Glomerular endothelial cell (primary cell): ENCODE results near the gene TBC1D24. TPM values are rescaled to one million over a fixed set of nuclear protein-coding genes. Genes with fewer than 3 reads are reported as not detected.
"Not testable (repeated sequence)": the region's sequence is repeated elsewhere in the genome, so short reads cannot be mapped to it uniquely, and the experiment has no call there.

ENCODE experiments used
- DNase-seq: peaks from one replicate; pipeline ENCODE4 v3.0.0-alpha.2; 2011; ENCODE audit warnings: low read depth, low spot score; ENCODE audit errors: extremely low read depth
- total RNA-seq: library from RNA; depleted of rRNA; stranded (reverse); fragments of >200 nt; gene quantifications from 2 replicates; pipeline ENCODE4 v1.2.3, GENCODE V29; 2015

Gene TBC1D24
- total RNA-seq, 1 donor from 2014 or later, result 19.7 TPM

DNA sequence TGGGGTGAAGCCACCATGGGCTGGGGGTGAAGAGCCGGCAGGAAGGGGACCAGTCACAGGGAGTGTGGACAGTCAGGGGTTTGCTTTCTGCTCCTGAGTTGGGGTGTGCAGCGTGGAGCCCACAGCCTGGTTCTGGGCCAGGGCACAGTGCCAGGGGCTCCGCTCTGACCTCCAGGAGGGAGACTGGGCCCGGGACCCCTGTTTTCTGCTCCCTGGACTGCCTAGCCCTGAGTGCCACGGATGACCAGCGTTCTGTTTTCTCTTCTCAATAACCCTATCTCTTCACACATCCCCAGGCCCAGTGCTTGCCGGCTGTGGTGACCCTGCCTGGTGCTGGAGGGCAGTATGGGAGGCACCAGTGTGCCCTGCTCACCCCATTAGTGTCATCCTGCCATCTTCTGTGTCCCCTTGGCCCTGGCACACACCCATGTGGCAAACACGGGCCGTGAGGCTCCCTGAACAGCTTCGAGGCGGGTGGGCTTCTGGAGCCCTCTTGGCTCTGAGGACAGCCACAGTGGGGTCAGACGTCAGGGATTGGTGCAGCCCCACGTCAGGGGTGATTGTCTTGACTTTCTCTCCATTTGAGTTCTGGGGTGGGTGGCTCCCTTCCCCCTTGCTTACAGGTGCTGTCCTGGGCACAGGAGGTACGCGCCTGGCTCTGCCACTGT lies 55.2 kb downstream of the TBC1D24 start:
- no peak for DNase-seq

DNA sequence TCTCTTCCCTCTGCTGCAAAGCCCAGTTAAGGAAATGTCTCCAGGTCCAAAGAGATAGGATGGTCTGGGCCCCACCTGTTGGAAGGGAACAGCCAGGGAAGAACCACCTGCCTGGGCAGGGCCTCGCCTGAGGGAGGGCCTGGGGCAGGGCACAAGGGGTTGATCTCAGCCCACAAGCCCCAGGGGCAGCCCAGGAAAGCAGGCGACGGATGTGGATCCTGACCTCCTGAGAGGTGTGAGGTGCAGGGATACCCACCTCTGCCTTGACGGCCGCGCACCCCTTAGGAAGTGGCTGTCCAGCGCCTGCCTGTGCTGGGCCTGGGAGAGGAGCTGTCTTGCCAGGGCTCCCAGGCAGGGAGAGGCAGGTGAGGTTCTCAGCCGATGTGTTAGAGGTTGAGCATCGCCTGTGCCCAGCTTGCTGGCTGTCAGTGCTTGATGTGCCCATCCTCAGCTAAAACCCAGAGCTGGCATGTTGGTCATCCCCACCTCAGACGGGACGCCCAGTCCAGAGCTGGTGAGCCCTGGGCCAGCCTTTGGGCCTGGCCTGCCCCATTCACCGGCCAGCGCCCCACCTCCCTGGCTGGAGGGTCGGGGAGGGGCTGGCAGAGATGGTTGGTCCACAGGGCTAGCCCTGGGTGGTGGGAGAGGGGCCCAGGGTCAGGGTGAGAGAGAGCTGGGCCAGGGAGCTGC lies 55.8 kb downstream of the TBC1D24 start:
- no peak for DNase-seq

DNA sequence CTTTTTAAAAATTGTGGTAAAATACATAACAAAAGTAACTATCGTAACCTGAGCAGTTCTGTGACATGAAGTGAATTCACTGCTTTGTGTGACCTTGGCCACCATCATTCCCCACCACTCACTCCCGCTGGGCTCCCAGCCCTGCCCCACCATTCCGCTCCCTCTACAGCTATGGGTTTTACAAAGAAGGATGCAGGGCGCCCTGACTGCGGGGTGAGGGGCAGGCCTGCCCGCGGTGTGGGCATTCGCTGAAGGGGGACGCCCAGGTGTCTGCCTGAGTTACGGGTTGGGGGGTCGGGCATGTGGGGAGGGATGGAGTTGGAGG lies 56.4 kb downstream of the TBC1D24 start, which contains the start of gene CEMP1:
CEMP1 (minus strand) TSS at position 38 of the 325 bp plus-strand sequence. CDS start 335 bp downstream, outside the sequence.
- DNase-seq, result no peak

DNA sequence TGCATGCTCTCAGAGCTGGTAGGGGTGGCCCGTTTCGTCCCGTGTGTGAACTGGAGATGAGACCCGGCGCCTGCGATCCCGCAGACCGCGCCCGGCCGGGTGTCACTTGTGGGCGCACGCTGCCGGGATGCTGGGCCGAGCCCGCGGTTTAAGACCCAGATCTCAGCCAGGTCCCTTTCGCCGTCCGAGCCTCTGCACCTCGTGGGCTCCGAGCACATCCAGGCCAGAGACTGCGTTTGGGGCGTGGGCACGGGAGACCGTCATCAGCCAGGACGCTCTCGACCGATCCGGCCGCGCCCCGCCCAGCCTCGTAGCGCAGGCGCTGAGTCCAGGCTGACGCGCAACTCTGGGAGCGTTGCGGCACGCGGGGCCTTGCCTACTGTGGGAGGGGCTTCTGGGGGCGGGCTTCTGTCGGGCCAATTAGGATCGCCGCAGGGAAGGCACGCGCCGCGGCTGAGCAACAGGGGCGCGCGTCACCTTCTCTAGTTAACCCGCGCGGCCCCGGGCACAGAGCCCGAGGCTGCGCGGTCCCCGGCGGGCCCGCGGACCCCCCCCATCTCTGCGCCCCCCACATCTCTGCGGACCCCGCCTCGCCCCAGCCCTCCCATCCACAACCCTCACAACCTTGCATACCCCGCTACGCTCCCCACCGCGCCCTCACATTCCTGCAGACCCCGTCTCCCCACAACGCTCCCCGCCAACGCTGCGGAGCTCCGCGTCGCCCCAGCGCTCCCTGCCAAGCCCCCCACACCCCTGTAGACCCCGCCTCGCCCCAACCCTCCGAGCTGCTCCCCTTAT lies 57.0 kb downstream of the TBC1D24 start:
- no peak for DNase-seq

DNA sequence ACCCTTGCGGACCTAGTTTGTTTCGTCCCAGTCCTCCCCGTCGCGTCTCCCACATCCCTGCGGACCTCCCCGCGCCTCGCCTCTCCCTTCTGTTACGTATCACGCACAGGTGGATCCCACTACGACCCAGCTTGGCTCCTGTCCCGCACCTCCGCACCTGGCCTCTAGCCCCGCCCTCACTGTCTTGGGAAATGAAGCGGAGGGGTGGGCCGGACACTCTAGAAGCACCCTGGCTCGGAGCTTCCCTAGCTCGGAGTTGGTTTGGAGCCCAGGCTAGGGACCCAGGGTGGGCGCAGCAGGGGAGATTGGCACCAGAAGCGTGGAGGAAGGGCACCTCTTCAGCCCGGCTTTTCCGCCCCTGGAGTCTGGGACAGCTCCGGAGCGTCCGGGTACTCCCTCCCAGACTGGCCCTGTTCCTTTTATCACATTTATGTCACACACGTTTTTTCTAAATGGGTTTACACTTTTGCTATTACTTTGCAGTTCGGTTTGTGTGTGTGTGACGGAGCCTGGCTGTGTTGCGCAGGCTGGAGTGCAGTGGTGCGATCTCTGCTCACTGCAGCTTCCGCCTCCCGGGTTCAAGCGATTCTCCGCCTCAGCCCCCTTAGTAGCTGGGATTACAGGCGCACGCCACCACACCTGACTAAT lies 57.7 kb downstream of the TBC1D24 start:
- DNase-seq, result no peak

DNA sequence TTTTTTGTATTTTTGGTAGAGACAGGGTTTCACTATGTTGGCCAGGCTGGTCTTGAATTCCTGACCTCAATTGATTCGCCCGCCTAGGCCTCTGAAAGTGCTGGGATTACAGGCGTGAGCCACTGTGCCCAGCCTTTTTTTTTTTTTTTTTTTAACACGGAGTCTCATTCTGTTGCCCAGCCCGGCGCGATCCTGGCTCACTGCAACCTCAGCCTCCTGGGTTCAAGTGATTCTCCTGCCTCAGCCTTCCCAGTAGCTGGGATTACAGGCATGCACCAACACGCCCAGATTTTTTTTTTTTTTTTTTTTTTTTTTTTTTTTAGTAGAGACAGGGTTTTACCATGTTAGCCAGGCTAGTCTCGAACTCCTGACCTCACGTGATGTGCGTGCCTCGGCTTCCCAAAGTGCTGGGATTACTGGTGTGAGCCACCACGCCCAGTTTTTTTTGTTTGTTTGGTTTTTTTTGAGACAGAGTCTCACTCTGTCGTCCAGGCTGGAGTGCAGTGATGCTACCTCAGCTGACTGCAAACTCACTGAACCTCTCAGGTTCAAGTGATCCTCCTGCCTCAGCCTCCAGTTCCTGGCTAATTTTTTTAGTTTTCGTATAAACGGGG lies 58.3 kb downstream of the TBC1D24 start:
- DNase-seq, result not testable (repeated sequence)

DNA sequence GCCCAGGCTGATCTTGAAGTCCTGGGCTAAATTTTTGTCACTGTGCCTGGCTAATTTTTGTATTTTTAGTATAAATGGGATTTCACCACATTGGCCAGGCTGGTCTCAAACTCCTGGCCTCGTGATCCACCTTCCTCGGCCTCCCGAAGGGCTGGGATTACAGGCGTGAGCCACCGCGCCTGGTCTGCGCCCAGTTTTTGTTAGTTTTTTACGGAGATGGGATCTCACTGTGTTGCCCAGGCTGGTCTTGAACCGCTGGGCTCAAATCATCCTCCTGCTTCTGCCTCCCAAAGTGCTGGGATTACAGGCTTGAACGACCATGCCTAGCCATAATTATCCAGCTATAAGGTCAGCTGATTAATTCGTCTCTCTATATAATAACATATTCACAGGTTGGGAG lies 59.0 kb downstream of the TBC1D24 start:
- no peak for DNase-seq

DNA sequence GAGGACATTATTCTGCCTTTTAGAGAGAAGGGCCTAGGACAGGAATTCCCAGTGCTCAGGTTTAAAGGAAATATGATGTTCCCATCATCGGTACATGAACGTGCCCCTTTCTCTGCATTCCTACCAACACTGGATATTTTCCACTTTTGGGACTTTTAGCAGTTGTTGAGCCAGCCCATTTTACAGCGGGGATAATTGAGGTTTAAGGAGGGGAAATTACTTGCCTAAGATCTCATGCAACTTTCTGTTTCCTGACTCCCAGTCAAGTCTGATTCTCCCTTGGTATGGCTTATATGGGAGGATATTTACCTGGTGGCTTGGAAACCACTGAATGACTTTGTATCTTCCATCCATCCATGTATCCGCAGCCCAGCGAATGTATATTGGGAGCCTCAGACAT lies 59.4 kb downstream of the TBC1D24 start:
- DNase-seq, result not testable (repeated sequence)

DNA sequence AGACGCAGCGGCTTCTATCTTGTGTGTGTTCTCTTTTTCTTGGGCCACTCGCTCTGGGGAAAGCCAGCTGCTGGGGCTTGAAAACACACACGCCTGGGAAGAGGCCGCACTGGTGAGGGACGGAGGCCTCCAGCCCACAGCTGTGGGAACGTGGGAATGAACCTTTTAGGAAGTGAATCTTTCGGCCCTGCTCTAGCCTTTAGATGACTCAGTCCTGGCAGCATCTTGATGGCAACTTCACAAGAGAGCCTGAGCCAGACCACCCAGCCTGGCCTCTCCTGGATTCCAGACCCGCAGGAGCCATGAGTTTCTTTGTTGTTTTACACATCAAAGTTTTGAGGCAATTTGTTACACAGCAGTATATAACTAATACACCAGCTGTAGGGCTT lies 60.7 kb downstream of the TBC1D24 start:
- no peak for DNase-seq

DNA sequence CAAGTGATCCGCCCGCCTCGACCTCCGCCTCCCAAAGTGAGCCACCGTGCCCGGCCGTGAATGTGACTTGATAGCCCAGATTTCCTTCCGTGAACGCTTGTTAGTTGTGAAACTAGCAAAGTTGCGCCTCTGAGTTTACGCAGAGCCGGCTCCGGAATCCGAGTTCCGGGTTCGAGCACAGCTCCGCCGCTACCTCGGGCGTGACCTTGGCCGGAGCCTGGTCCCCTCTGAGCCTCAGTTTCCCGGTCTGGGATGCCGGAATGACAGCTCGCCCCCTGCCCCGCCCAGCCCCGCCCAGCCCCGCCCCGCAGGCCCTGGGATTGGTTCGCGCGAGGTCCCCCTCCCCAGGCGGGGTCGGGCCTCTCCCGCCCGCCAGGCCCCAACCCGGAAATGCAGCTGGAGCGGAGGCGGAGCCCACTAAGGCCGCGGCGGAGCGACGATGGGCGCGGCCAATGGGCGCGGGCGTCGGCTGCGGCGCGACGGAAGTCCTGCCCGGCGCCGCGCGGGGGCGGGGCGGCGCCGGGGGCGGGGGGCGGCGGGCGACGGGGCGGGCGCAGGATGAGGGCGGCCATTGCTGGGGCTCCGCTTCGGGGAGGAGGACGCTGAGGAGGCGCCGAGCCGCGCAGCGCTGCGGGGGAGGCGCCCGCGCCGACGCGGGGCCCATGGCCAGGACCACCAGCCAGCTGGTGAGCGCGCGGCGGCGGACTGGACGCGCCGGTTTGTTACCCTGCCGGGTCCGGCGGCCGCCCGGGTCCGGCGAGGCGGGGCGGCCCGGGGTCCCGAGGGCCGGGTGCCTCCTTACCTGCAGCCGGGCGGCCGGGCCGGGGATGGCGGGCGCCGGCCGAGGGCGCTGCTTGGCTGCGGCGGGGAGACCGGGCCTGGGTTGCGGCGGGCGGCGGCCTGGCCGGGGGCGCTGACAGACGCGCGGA lies 62.8 kb downstream of the TBC1D24 start, which contains the start of gene PDPK1:
PDPK1 (plus strand) TSS at position 571 of the 929 bp plus-strand sequence; CDS start at position 663, 92 bp downstream.
- DNase-seq, result no peak

DNA sequence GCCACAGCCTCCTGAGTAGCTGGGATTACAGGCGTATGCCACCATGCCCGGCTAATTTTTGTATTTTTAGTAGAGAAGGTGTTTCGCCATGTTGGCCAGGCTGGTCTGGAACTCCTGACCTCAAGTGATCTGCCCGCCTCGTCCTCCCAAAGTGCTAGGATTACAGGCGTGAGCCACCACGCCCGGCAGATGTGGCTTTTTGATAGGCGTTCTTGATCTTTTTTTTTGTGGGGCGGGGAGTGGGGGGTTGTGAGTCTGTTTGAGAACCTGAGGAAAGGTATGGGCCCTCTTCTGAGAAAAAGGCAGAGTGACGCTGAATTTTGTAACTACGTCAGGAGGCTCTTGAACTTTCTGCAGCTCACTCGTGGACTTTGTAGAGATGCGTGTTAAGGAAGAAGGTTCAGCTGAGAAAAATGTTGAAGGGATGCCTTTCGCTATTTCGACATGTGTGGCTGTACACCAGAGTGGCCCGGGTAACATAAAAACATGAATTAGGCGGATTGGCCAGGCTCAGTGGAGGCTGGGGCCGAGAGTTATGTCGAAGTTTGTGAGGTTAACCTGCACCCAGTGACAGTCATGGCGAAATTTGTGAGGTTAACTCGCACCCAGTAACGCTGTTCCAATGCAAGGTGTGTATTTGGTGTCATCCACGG lies 64.4 kb downstream of the TBC1D24 start:
- DNase-seq, result not testable (repeated sequence)

DNA sequence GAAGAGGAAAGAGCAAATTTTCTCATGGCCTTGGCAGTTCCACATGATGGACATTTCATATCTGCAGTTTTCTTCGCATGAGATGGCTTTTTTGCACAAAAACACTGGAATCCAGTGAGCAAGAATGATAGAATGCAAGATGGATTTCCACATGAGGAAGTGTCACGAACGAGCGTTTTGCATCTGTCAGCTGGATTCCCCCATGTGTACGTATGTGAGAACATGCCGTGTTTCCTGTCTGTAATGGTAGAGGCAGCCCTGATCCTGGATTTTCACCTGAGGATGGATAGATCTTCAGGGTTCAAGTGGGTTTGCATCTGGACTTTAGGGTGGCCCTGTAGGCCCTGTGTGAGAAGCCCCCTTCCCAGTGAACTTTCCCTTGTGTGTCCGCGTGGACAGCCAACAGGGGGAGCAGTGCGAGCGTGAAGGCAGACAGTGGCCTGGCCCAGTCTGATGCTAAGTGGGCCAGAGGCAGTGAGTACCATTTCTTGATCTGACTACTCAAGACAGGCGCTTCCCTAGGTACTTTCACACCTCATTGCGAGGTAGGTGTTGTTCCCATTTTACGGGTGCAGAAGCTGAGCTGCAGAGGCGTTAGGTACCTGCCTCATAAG lies 65.0 kb downstream of the TBC1D24 start:
- not testable (repeated sequence) for DNase-seq

DNA sequence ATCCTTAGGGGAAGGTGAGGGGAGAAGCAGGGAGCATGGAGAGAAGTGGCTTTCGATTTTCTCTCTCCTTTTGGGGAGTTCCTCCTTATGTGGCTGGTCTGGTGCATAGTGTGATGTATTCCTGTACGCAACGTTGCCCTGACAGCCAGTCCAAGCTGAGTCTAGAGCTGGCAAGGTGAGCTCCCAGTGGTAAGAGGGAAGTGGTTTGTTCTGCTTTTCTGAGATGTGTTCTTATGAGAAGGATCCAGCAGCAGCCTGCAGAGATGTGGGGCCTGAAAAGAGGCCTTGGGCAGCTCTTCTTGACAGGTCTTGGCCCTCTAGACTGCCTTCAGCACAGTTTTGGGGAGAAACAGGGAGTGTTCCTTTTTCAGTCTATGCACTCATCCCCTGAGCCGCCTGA lies 66.0 kb downstream of the TBC1D24 start:
- not testable (repeated sequence) for DNase-seq

DNA sequence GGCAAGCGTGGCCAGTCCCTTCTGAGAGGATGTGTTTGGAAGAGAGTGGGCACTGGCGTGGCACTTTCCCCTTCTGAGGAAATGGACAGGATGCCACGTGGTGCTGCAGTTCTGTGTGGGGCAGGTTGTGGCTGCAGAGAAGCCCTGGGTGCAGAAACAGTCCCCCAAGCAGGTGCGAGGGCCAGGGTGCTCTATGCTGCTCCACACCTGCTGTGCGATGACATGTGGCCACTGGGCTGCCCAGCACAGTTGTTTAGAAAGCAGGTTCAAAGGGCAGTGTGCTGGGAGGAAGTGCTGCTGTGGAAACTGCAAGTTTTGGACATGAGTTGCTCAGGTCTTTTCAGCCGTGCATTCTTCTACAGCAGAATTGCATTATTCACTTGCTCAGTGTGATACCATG lies 66.5 kb downstream of the TBC1D24 start:
- DNase-seq, result not testable (repeated sequence)

DNA sequence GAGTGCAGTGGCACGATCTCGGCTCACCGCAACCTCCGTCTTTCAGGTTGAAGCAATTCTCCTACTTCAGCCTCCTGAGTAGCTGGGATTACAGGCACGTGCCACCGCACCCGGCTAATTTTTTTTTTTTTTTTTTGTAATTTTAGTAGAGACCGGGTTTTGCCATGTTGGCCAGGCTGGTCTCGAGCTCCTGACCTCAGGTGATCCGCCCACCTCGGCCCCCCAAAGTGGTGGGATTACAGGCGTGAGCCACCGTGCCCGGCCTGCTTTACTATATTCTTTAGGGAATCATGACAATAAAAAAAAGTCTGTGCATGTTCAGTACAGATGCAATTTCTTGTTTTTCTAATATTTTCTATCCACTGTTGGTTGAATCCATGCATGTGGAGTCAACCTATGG lies 68.8 kb downstream of the TBC1D24 start:
- not testable (repeated sequence) for DNase-seq

DNA sequence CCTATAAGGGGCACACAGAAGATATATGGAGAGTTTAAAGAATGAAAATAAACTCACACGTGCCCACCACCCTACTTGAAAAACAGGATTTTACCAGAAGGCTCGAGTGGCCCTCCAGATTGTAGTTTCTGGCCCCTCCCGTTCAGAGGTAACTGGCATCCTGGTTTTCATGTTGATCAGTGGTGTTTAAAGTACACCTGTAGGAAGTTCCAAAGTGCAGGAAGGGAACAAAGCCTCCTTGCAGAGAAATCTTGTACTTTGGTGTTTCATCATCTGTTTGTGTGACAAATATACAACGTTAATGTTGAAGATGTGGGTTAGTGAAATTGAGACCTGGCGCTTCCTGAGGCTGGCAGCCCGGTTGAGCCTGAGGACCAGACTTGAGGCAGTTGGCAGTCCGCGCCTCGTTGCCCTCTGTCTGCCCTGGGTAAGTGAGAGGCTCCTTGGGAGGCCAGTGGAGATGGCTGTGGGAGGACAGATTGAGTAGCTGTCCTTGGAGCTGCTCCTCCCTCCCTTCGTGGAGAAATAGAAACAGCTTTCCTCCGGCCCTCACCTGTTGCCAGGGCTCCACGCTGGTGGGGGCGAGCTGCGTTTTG lies 75.5 kb downstream of the TBC1D24 start:
- DNase-seq, result not testable (repeated sequence)

DNA sequence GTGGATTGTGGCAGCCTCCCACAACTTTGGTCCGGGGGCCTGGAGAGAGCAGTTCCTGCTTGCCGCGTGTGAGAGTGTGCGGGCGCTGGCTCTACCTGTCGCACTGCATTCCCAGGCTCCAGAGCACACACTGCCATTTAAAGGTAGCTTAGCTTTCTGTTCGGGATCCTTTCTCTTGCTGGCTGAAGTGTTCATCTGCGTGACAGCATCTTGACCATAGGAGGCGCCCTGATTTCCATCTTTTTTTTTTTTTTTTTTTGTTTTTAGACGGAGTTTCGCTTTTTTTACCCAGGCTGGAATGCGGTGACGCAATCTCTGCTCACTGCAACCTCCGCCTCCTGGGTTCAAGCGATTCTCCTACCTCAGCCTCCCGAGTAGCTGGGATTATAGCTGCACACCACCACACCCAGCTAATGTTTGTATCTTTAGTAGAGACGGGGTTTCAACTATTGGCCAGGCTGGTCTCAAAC lies 76.5 kb downstream of the TBC1D24 start:
- DNase-seq, result not testable (repeated sequence)
